Suprapubic skin (tissue), 4 donors: ENCODE data around the gene SMPX. TPM values are rescaled to one million over a fixed set of nuclear protein-coding genes. Genes with fewer than 3 reads are reported as not detected.

Source experiments
- DNase-seq, 2 donors: peaks; one replicate each; pipeline ENCODE4 v3.0.0-alpha.2; 2019; ENCODE audit warnings: low spot score in 2 of 2
- H3K27ac ChIP-seq: fragments of 200-600 bp; sonication (generic); one replicate; pipeline ENCODE4 v1.5.1; 2019
- H3K27me3 ChIP-seq: fragments of 200-600 bp; sonication (generic); one replicate; pipeline ENCODE4 v1.5.1; 2019
- H3K36me3 ChIP-seq: fragments of 200-600 bp; sonication (generic); one replicate; pipeline ENCODE4 v1.5.1; 2019
- H3K4me1 ChIP-seq: fragments of 200-600 bp; sonication (generic); one replicate; pipeline ENCODE4 v1.5.1; 2019
- H3K4me3 ChIP-seq: fragments of 200-600 bp; sonication (generic); one replicate; pipeline ENCODE4 v1.5.1; 2019; ENCODE audit warnings: mild to moderate bottlenecking
- H3K9me3 ChIP-seq: fragments of 200-600 bp; sonication (generic); one replicate; pipeline ENCODE4 v1.5.1; 2019
- EP300 ChIP-seq: sonication (generic); formaldehyde crosslinking; IDR thresholded peaks from one replicate; pipeline ENCODE4 v1.6.1; 2017; ENCODE audit warnings: antibody characterized with exemption
- POLR2A ChIP-seq, 2 donors: fragments of 450-650 bp; IDR thresholded peaks; one replicate each; pipeline ENCODE4 v1.6.1; 2017; ENCODE audit warnings: antibody characterized with exemption in 2 of 2, mild to moderate bottlenecking in 2 of 2, moderate library complexity in 2 of 2
- POLR2AphosphoS5 ChIP-seq, 3 donors: sonication (generic); formaldehyde crosslinking; IDR thresholded peaks; one replicate each; pipeline ENCODE4 v1.6.1; 2017; ENCODE audit warnings: antibody characterized with exemption in 3 of 3
- WGBS: methylation state at CpG from one replicate; pipeline ENCODE4 v1.1.5; 2018; 5-methylcytosine and 5-hydroxymethylcytosine counted together
- total RNA-seq, 4 donors: library from RNA; depleted of rRNA; stranded (reverse); fragments of >200 nt; gene quantifications; one replicate each; pipeline ENCODE4 v1.1.0, GENCODE V29; 2016
- TF ChIP-seq, protein P1 (sequence below), 2 donors: fragments of 200-600 bp in 1 of 2; fragments of 450-650 bp in 1 of 2; sonication (generic) in 1 of 2; IDR thresholded peaks; one replicate each; pipeline ENCODE4 v1.5.1; 2016 to 2019; ENCODE audit warnings: antibody characterized with exemption in 2 of 2, mild to moderate bottlenecking in 1 of 2, moderate library complexity in 1 of 2

Gene SMPX
- total RNA-seq, 4 donors from 2014 or later: not detected

GRCh38 chrX:21770631-21771321 lies 12.9 kb upstream of the SMPX start:
- WGBS: 77% methylated on average over 7 of the region's 10 CpGs
- Histone ChIP-seq H3K27ac (no peak overlapping the region), H3K36me3 (no peaks in the 10 kb centered on the region), H3K9me3 (no peaks in the 10 kb centered on the region), H3K4me3 (no peak overlapping the region), H3K27me3 (no peaks in the 10 kb centered on the region), H3K4me1 (no peaks in the 10 kb centered on the region)
- DNase-seq: no peak
- TF ChIP-seq POLR2AphosphoS5 (IDR thresholded peaks at IDR 0.05) (no peak), POLR2A (IDR thresholded peaks at IDR 0.05) (no peak), EP300 (no peak)
- TF ChIP-seq, protein P1, sequence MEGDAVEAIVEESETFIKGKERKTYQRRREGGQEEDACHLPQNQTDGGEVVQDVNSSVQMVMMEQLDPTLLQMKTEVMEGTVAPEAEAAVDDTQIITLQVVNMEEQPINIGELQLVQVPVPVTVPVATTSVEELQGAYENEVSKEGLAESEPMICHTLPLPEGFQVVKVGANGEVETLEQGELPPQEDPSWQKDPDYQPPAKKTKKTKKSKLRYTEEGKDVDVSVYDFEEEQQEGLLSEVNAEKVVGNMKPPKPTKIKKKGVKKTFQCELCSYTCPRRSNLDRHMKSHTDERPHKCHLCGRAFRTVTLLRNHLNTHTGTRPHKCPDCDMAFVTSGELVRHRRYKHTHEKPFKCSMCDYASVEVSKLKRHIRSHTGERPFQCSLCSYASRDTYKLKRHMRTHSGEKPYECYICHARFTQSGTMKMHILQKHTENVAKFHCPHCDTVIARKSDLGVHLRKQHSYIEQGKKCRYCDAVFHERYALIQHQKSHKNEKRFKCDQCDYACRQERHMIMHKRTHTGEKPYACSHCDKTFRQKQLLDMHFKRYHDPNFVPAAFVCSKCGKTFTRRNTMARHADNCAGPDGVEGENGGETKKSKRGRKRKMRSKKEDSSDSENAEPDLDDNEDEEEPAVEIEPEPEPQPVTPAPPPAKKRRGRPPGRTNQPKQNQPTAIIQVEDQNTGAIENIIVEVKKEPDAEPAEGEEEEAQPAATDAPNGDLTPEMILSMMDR (IDR thresholded peaks at IDR 0.05): no peak

DNA sequence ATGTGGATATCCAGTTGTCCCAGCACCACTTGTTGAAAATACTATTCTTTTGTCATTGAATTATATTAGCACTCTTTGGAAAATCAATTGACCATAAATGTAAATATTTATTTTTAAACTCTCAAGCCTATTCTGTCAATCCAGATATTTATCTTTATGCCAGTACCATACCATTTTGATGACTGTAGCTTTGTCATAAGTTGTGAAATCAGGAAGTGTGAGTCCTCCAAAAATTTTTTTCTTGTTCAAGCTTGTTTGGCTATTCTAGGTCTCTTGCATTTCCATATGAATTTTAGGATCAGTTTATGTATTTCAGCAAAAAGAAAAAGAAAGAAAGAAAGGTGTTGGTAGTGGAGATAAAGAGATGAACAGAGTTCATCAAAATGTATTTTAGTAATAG lies 8.2 kb upstream of the SMPX start:
- Histone ChIP-seq H3K27ac (no peak overlapping the region), H3K4me3 (no peak overlapping the region), H3K4me1 (no peaks in the 10 kb centered on the region), H3K36me3 (no peaks in the 10 kb centered on the region), H3K9me3 (no peaks in the 10 kb centered on the region), H3K27me3 (no peaks in the 10 kb centered on the region)
- no peak for TF ChIP-seq POLR2AphosphoS5 (IDR thresholded peaks at IDR 0.05)
- TF ChIP-seq, protein P1 (IDR thresholded peaks at IDR 0.05): no peak
- TF ChIP-seq POLR2A (IDR thresholded peaks at IDR 0.05): no peak
- no peak for TF ChIP-seq EP300
- DNase-seq: no peak

DNA sequence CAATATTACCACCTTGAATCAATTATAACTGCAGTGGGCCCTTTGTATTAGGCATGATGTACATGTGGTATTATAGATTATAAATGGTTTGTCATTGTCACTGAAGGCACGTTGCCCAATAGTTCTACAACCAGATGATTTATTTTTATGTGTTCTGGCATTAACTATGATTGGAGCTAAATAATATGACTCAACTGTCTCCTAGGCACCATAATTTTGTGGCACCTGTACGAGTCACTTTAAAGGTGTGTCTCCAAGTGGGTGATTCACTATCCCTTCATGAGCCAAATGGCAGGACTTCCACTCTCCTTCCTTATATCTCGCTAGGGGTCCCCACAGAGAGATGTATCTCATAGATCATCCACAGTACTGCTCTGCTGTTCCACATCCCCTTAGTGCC lies 6.1 kb upstream of the SMPX start:
- Histone ChIP-seq H3K36me3 (no peaks in the 10 kb centered on the region), H3K27ac (no peak overlapping the region), H3K9me3 (no peaks in the 10 kb centered on the region), H3K4me3 (no peak overlapping the region), H3K4me1 (no peaks in the 10 kb centered on the region), H3K27me3 (no peaks in the 10 kb centered on the region)
- no peak for DNase-seq
- TF ChIP-seq EP300: no peak
- no peak for TF ChIP-seq POLR2AphosphoS5 (IDR thresholded peaks at IDR 0.05)
- TF ChIP-seq, protein P1 (IDR thresholded peaks at IDR 0.05): no peak
- TF ChIP-seq POLR2A (IDR thresholded peaks at IDR 0.05): no peak
- 43% methylated on average over 3 of the region's 3 CpGs for WGBS

GRCh38 chrX:21758488-21758887 lies 572 bp upstream of the SMPX start:
- Histone ChIP-seq H3K27ac (no peak overlapping the region), H3K27me3 (no peaks in the 10 kb centered on the region), H3K36me3 (no peaks in the 10 kb centered on the region), H3K4me3 (no peak overlapping the region), H3K4me1 (no peaks in the 10 kb centered on the region), H3K9me3 (no peaks in the 10 kb centered on the region)
- TF ChIP-seq POLR2A (IDR thresholded peaks at IDR 0.05) (no peak), POLR2AphosphoS5 (IDR thresholded peaks at IDR 0.05) (no peak), EP300 (no peak)
- TF ChIP-seq, protein P1 (IDR thresholded peaks at IDR 0.05): no peak
- DNase-seq: no peak
- 56% methylated on average over 1 of the region's 1 CpG for WGBS

DNA sequence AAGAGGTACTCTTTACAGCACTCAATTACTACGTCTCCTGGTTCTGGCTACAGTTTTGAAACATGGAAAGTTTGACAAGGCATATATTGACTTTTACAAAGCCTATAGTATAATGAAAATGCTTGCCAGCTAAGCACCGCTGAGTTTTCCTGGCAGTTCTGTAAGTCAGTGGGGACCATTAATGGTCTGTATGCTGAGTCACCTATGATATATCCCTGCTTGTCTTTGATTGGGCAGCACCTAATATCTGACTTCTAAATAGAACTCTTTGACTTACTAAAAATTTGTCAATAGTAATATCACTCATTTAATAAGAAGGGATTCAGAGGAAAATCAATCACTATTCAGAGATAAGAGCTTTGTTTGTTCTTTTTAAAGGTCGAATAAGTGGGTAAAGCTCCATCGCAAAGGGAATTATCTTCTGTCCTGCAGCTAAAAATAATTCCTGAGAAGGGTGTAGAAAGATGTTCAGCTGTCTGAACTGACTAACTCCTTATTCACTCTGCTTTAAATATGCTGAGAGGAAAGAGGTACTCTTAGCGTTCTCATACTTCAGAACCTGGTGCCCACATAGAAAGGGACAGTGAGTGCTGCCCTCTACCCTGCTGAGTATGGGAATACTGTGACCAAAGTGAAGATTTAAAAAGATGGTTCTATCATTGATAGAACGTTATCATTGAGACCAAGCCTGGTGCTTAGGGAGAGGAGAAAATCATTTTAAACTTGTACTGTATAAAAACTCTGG lies 959 bp downstream of the SMPX start:
- Histone ChIP-seq H3K4me3 (no peak overlapping the region), H3K4me1 (no peaks in the 10 kb centered on the region), H3K9me3 (no peaks in the 10 kb centered on the region), H3K27me3 (no peaks in the 10 kb centered on the region), H3K27ac (no peak overlapping the region), H3K36me3 (no peaks in the 10 kb centered on the region)
- WGBS: 73% methylated on average over 6 of the region's 6 CpGs
- no peak for DNase-seq
- TF ChIP-seq POLR2AphosphoS5 (IDR thresholded peaks at IDR 0.05) (no peak), EP300 (no peak), POLR2A (IDR thresholded peaks at IDR 0.05) (no peak)
